DMS153 treated with DMSO at 0.1 percent for 48 hours (cell line): Measurements from ENCODE around the gene CD4.
"Not testable (repeated sequence)": the region's sequence is repeated elsewhere in the genome, so short reads cannot be mapped to it uniquely, and the experiment has no call there.

Source experiments
- DNase-seq: peaks from one replicate; lab custom pipeline; 2025; ENCODE audit not compliant: unreplicated experiment; lab: John Stamatoyannopoulos, UW

CD4 gene

DNA sequence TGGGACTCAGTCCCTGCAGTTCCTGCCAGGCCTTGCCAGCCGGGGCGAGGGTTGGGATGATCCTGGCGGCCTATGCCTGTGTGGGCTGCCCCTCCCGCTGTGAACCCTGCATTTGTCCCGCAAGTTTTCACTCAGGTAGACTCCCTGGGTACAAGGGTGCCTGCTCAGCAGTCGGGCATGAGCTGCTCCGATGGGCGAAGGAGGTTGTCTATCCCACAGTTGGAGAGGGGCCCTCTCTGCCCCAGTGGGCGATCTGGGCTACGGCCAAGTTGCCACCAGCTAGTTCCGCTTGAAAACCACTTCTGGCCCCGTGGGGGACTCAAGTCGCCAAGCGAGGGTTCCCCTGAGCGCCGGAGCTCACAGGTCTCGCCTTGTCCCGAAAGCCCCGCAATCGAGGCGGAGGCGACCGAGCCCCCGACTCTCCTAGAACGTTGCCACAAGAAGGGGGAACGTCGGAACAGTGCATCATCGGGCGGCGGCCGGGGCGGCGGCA is 77.6 kb downstream of the CD4 start:
- DNase-seq = no peak

DNA sequence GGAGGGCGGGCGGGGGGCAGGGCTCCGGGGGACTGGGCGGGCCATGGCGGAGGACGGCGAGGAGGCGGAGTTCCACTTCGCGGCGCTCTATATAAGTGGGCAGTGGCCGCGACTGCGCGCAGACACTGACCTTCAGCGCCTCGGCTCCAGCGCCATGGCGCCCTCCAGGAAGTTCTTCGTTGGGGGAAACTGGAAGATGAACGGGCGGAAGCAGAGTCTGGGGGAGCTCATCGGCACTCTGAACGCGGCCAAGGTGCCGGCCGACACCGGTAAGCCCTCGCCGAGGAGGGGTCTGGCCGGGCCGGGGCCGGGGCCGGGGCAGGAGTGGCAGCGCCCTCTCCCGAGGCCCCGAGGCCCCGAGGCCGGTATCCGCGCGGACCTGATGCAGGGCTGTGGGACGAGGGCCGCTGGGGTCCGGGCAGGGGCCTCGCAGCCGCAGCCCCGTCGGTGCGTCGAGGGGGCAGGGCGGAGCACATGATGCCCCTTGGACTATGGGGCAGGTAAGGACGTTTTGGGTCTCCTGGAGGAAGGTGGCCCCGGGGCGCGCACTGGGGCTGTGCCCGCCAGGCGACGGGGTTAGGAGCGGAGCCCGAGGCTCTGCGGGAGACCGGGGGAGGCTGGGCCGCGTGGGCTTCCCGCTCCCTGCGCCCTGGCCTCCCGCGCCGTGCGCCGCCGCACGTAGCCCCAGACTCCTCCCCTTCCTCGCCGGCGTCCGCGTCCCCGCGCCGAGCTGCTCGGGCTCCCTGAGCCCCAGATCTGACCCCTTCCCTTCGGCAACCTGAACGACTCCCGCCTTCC is 78.3 kb downstream of the CD4 start, which contains the start of gene TPI1:
TSS of gene TPI1 (plus strand) at position 119 of the 798 bp plus-strand sequence. CDS start at position 155, 36 bp downstream.
- peak; percentile 64 for DNase-seq

DNA sequence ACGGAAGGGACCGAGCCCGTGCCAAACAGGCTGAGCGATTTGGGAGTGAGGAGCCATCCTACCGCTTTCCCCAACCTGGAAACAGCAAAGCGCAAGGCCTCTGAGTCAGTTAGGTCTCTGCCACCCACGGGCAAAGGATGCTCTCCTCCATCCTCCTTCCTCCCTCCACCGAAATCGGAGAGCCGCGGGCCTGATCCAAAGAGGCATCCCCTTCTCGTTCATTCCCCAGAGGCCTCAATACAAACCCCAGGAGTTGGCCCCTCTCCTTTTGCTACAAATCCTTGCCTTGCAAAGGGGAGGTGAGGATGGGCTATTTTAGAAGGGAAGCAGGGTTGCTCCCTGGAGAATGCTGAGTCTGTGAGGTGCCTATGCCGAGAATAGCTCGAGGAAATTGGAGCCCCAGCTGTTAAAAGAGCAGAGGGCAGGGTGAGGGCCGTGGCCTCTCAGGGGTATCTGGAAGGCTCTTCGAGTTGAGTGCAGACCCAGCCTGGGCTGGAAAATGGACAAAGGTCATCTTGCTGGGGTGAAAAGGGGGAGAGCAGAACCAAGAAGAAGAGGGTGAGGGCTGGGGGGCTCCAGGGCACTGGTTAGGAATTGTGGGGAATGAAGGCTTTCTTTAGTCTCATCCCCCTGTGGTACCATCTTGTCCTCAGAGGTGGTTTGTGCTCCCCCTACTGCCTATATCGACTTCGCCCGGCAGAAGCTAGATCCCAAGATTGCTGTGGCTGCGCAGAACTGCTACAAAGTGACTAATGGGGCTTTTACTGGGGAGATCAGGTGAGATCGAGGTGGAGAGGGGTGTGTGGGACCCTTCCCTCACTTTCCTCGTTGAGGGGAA is 79.1 kb downstream of the CD4 start:
- no peak for DNase-seq

GRCh38 chr12:6869049-6870021 is 80.0 kb downstream of the CD4 start:
- peak; percentile 65 for DNase-seq

DNA sequence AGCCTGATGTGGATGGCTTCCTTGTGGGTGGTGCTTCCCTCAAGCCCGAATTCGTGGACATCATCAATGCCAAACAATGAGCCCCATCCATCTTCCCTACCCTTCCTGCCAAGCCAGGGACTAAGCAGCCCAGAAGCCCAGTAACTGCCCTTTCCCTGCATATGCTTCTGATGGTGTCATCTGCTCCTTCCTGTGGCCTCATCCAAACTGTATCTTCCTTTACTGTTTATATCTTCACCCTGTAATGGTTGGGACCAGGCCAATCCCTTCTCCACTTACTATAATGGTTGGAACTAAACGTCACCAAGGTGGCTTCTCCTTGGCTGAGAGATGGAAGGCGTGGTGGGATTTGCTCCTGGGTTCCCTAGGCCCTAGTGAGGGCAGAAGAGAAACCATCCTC is 81.0 kb downstream of the CD4 start:
- not testable (repeated sequence) for DNase-seq
